HG03039 (cell line): Measurements from ENCODE around the gene TMEM97.

Experiments
- ATAC-seq: cut with Tn5 transposase; IDR thresholded peaks from one replicate; pipeline ENCODE4 v1.9.1; 2021; ENCODE audit warnings: mild to moderate bottlenecking, moderate library complexity; ENCODE audit not compliant: unreplicated experiment

TMEM97 gene

GRCh38 chr17:28315846-28316705 is 2.9 kb upstream of the TMEM97 start:
- ATAC-seq, result no peak

- no peak for ATAC-seq
Observed at GRCh38 chr17:28317099-28317965, 1.7 kb upstream of the TMEM97 start.

DNA sequence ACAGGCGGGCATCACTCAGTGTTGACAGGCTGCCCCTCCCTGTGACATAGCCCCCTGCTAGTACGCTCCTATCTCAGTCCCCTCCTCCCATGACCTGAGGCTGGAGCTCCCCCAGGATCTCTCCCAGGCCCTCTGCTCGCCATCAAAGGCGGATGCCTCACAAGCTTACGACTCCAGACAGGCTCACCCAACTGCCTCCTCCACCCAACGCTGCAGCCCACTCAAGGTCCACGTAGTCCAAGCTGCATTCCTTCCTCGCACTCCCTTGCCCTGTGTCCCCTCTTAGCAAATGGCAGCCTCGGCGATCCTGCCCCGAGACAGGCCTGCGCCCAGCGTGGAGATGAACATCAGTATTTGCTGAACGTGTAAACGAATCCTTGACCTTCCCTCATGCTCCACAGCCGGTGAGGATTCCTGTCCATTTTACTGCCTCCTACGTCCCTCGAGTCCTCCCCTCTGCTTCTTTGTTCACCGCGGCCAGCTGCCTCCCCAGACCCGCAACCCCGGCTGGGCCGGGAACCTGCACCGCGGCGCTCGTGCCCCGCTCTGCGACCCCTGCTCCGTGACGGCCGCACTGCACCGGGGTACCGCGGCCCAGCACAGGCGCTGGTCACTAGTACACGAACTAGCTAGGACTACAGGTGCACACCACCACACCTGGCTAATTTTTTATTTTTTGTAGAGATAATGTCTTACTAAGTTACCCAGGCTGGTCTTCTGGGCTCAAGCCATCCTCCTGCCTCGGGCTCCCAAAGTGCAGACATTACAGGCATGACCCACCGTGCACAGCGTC is 838 bp upstream of the TMEM97 start:
- no peak for ATAC-seq

DNA sequence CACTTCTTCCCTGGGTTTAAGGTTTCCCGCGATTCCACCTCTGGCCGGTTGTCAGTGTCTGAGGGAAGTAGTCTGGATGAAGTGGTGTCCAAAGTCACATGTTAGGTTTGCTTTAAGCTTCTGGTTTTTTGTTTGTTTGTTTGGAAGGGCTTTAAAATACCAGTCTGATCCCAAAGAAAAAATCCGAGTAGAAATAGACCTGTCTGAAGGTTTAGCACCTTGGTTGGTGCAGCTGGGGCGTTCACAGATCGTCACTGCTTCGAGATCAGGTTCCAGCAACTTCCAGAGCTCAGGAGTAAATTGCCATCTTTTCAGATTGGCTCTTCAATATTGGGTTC is 567 bp downstream of the TMEM97 start:
- no peak for ATAC-seq

GRCh38 chr17:28320215-28321061 is 1.4 kb downstream of the TMEM97 start:
- no peak for ATAC-seq

DNA sequence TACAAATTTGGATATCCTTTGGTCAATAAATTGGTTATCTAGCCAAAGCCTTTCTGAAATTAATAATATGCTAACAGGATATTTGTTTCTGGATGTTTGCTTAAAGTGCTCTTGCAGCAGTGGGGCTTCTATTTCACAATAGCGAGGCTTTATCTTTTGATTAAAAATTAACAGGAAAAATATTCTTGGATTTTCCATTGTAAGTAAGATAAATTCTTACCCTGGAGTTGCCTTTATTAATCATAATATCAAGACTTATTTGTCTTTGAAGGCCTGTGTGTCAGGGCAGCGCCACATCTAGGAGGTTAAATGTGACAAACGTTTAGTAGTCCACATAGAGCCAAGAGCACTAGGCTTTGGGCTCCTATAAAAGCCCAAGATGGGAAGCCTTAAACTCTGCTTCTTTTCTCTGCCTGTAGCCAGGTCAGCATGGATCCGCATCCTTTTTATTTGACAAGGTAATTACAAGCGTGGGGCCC is 5.3 kb downstream of the TMEM97 start:
- no peak for ATAC-seq

DNA sequence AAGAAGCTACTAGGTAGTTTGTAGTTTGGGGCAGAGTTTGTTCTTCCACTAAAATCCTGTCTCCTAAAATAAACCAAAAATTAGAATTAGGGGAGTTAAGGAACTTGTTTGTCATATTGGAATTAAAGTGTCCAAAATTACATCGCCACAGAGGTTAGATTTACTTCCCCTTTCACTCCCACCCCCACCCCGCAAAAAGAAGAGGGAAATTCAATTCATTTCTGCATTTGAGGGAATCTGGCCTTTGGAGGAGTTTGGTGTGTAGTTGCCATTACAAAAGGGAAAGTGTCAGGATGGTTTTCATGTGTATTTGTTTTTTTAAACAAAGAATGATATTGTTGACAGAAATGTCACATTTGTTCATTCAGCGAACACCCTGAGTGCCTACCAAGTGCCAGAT is 5.8 kb downstream of the TMEM97 start:
- ATAC-seq, result no peak

- no peak for ATAC-seq
Observed at GRCh38 chr17:28325211-28325610, 6.2 kb downstream of the TMEM97 start.

DNA sequence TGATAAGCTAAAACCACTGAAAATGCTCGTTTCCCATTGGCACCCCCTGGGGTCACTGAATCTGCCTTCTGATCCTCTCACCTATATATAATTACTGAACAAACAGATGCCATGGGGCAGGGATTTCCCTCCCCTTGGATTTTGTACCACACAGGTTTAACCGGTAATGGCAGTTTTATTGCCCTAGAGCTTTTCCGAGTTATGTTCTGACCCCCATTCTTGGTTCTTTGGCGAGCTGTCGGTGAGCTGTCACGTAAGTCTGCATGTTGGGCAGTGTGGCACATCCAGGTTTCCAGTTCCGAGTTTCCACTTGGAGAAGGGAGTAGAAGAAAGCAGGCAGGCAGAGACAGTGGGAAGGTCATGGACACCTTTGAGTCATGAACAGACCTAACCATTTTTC is 7.1 kb downstream of the TMEM97 start:
- no peak for ATAC-seq

- peak; percentile 56 for ATAC-seq
Observed at GRCh38 chr17:28327031-28327607, 8.1 kb downstream of the TMEM97 start.

GRCh38 chr17:28327709-28328108 is 8.7 kb downstream of the TMEM97 start:
- no peak for ATAC-seq

DNA sequence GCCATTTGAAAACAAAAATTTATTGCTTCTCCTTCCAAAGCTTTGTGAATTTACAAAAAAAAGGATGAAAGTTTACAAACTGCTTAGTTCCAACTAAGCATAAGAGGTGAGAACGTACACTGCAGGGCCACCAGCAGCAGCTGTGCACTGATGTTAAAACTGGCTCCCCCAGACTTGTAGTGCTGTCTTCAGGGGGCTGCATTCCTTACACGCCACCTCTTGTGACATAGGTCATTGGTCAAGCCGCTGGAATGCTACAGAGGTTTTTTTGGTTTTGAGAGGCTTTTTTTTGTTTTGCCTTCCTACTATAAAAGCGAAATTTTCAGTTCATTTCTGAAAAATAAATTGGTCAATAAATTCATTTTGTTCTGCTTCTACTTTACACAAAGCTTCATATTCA is 9.3 kb downstream of the TMEM97 start:
- ATAC-seq, result no peak

- ATAC-seq, result no peak
Observed at GRCh38 chr17:28330671-28331070, 11.7 kb downstream of the TMEM97 start.

DNA sequence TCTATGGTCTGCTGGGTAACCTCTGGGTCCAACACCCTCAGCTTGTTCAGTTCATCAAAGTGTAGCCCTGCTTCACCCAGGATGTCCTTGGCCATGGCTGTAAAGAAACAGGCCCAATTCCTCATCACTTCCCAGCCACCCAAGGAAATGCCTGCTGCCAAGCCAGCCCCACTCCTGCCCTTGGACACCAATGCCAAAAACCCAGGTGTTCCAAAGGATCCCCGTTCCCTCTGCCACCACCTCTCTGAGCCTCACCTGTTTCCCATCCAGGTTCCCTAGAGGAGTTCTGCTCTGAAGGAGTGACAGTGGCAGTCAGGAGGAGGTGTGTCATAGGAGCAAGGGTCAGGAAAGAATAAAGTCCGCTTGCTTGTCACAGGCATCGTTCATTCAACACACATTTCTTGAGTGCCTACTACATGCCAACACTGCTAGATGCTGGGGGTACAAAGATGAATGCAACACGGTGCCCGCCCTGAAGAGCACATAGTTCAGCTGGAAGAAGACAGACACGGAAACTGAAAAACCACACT is 13.0 kb downstream of the TMEM97 start:
- ATAC-seq, result no peak

DNA sequence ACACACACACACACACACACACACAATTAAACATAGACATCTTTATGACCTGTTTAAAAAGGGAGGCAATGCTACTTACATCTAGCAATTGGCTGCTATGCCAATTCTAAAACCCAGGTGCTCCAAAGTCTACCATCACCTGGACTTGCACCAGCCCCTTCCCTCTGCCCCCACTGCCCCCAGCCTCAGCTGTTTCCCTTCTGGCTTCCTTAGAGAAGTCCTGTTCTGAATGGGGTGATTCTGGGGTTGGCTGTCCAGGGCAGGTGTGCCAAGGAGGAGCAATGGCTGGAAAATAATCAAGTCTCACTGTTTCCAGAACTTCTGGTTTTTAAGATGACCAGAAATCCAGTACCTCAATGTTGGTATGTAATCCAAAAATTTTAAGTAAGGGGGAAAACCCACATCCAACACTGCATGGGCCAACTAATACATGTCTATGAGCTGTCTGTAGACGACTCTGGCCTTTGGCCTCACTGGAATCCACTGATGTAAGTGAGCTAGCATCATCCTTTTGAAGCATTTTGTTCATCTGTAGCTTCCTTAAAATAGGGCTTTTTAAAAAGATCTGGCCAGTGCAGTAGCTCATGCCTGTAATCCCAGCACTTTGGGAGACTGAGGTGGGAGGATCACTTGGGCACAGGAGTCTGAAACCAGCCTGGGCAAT is 14.2 kb downstream of the TMEM97 start:
- ATAC-seq, result no peak

DNA sequence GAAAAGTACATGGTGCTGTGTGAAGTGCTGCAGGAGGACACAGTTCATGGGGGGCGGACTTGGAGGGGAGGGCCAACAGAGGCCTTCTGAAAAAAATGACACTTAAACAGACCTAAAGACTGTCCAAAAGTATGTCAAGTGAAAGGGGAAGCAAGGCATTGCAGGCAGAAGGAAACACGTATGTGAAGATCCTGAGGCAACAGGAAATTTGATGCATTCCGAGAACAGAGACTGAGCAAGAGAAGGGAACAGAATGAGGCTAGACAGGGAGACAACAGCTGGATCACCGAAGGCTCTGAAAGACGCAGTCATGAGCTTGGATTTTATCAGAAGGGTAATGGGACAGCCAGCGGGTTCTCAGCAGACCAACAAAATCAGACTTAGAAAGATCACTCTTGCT is 15.2 kb downstream of the TMEM97 start:
- ATAC-seq, result no peak

GRCh38 chr17:28334666-28335200 is 15.7 kb downstream of the TMEM97 start:
- ATAC-seq, result no peak

DNA sequence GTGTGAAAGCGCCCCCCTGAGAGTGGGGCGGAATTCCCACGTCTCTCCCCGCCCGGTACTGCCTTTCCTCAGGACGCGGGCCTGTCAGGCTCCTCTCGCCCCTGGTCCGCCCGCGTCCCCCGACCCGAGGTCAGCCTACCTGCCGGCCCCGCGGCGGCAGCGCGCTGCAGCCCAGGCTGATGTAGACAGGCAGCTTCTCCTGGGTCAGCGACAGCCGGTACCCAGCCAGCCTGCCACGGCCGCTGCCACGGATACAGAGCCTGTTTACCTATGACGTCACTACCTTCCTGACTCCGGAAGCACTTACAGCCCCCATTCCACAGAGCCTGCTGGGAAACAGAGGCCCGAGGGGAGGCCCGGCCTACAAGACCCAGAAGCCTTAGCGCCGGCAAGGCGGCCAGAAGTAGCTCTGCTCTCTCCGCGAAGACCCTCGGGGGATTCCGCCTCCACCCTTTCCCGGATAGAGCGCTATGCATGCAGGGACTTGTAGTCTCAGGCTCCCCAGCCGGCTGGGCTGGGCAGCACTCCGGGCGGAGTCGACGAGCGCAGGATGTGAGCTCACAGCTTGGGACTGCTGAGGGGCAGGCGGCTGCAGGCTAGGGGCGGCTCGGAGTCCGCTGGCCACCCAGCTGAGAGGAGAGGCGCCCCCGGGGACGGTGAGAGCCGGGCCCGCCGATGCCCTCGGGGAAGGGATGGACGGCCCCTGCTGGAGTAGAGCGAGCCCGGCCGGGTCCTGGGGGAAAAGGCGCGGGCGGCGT is 16.4 kb downstream of the TMEM97 start, which contains the start of the genes IFT20 and TNFAIP1:
TSS of gene IFT20 (minus strand) at position 272 of the 758 bp plus-strand sequence. CDS start 3,487 bp downstream, outside the sequence.
TSS of gene TNFAIP1 (plus strand) at position 561 of the 758 bp plus-strand sequence. CDS start 3,761 bp downstream, outside the sequence.
- ATAC-seq, result peak; percentile 94
